K562 (cell line): ENCODE data around the gene HTR3E. TPM values are rescaled to one million over a fixed set of nuclear protein-coding genes. Genes with fewer than 3 reads are reported as not detected.

ENCODE experiments used
- ARID1B ChIP-seq: fragments of 450-650 bp; IDR thresholded peaks from 2 replicates; pipeline ENCODE4 v1.6.1; 2016; ENCODE audit warnings: antibody characterized with exemption, mild to moderate bottlenecking, inconsistent platforms
- BACH1 ChIP-seq: fragments of 200-800 bp; sonication (Bioruptor generic); IDR thresholded peaks from 2 replicates; pipeline ENCODE4 v1.6.1; 2016; ENCODE audit warnings: missing genetic modification characterization, missing compliant biosample characterization
- BMI1 ChIP-seq: fragments of 150-350 bp; IDR thresholded peaks from 2 replicates; pipeline ENCODE4 v1.6.1; 2014; ENCODE audit warnings: low read length
- CCAR2 ChIP-seq: fragments of 200-400 bp; formaldehyde crosslinking; IDR thresholded peaks from 2 replicates; pipeline ENCODE4 v1.6.1; 2017; ENCODE audit warnings: mild to moderate bottlenecking, low read depth, low read length
- CREBBP ChIP-seq: IDR thresholded peaks from one replicate; pipeline ENCODE4 v1.6.1; 2012; ENCODE audit warnings: low read depth, mild to moderate bottlenecking, control low read depth, inconsistent platforms, low read length
- DNMT1 ChIP-seq: fragments of 450-650 bp; IDR thresholded peaks from 2 replicates; pipeline ENCODE4 v1.6.1; 2016; ENCODE audit warnings: antibody characterized with exemption, mild to moderate bottlenecking
- HCFC1 ChIP-seq: IDR thresholded peaks from 2 replicates; pipeline ENCODE4 v1.6.1; 2012; ENCODE audit warnings: low read depth, low read length, improper control_type of control experiment
- HNRNPL ChIP-seq: fragments of 200-400 bp; formaldehyde crosslinking; IDR thresholded peaks from 2 replicates; pipeline ENCODE4 v1.6.1; 2017; ENCODE audit warnings: low read depth, mild to moderate bottlenecking, low read length
- RBM25 ChIP-seq: fragments of 200-400 bp; formaldehyde crosslinking; IDR thresholded peaks from 2 replicates; pipeline ENCODE4 v1.6.1; 2018; ENCODE audit warnings: low read length, low read depth, moderate library complexity; ENCODE audit not compliant: severe bottlenecking
- RUNX1 ChIP-seq: sonication (generic); IDR thresholded peaks from 2 replicates; pipeline ENCODE4 v1.6.1; 2016; ENCODE audit warnings: antibody characterized with exemption, low read depth
- SLC30A9 ChIP-seq: fragments of 250-450 bp; sonication (Bioruptor Pico); IDR thresholded peaks from 2 replicates; pipeline ENCODE4 v1.8.0; 2022; ENCODE audit warnings: mild to moderate bottlenecking, moderate library complexity
- TAL1 ChIP-seq: fragments of 450-650 bp; IDR thresholded peaks from 2 replicates; pipeline ENCODE4 v1.6.1; 2016; ENCODE audit warnings: mild to moderate bottlenecking
- TARDBP ChIP-seq: fragments of 450-650 bp; IDR thresholded peaks from 2 replicates; pipeline ENCODE4 v1.6.1; 2016
- TRIM25 ChIP-seq: fragments of 450-650 bp; IDR thresholded peaks from 2 replicates; pipeline ENCODE4 v1.7.0; 2016; ENCODE audit warnings: borderline replicate concordance
- ZFP91 ChIP-seq: sonication (generic); formaldehyde crosslinking; IDR thresholded peaks from 2 replicates; pipeline ENCODE4 v1.8.0; 2022; ENCODE audit warnings: mild to moderate bottlenecking, missing genetic modification reagents
- ZNF764 ChIP-seq: fragments of 250-450 bp; sonication (Bioruptor Pico); IDR thresholded peaks from 2 replicates; pipeline ENCODE4 v1.4.0; 2020; ENCODE audit warnings: low read depth, mild to moderate bottlenecking, moderate library complexity
- polyA plus RNA-seq, 8 experiments: library from polyadenylated mRNA; depleted of rRNA in 4 of 8; stranded (reverse) in 5 of 8; unstranded in 3 of 8; fragments of >200 nt; fragmentation: Nextera tagmentation in 2 of 8; fragmentation: Illumina TruSeq in 1 of 8; extraction: Ambion mirVana in 2 of 8; extraction: Trizol in 1 of 8; gene quantifications; 2 replicates each; pipeline versions ENCODE4 v1.2.1 to v1.2.3, GENCODE V29; 2011 to 2014; ENCODE audit warnings: inconsistent platforms in 1 of 8, missing spikeins in 1 of 8
- total RNA-seq, 7 experiments: library from RNA; depleted of rRNA in 6 of 7; stranded (reverse); fragments of >200 nt in 6 of 7; fragmentation: Illumina TruSeq in 2 of 7; extraction: Trizol in 2 of 7; gene quantifications; 2 replicates each; pipeline versions ENCODE4 v1.2.1 to v1.2.3, GENCODE V29; 2011 to 2021; ENCODE audit warnings: low replicate concordance in 1 of 7
- TF ChIP-seq, protein P1 (sequence below): IDR thresholded peaks from 2 replicates; pipeline ENCODE4 v1.6.1; 2011; ENCODE audit warnings: borderline replicate concordance, low read depth, mild to moderate bottlenecking, moderate library complexity, low read length; ENCODE audit not compliant: insufficient read depth, poor library complexity, severe bottlenecking
- TF ChIP-seq, protein P2 (sequence below), 2 experiments: IDR thresholded peaks; 2 replicates each; pipeline ENCODE4 v1.6.1; 2011; ENCODE audit warnings: borderline replicate concordance in 1 of 2, control low read depth in 1 of 2, low read depth in 1 of 2, low read length in 1 of 2, mild to moderate bottlenecking in 1 of 2, mixed read lengths in 1 of 2, moderate library complexity in 1 of 2; ENCODE audit not compliant: insufficient read depth in 1 of 2, insufficient read length in 1 of 2, poor library complexity in 1 of 2, severe bottlenecking in 1 of 2; ENCODE audit errors: extremely low read depth in 1 of 2
- TF ChIP-seq, protein P3 (sequence below): sonication (generic); formaldehyde crosslinking; IDR thresholded peaks from 2 replicates; pipeline ENCODE4 v1.8.0; 2022; ENCODE audit warnings: missing genetic modification reagents, mild to moderate bottlenecking, borderline replicate concordance

HTR3E gene
- total and polyA plus RNA-seq, 9 of the 15 experiments (the other 6 are each of a cell fraction or from before 2014, with no cell fraction given), result not detected

- peak; percentile 72; the same call in 1 of the 2 replicates for TF ChIP-seq ZFP91 (CRISPR knock-in tag)
- TF ChIP-seq HCFC1, result peak; percentile 85
- no peak for TF ChIP-seq SLC30A9
- no peak for TF ChIP-seq BACH1 (tag)
- no peak for TF ChIP-seq HNRNPL
- TF ChIP-seq TRIM25, result no peak
- TF ChIP-seq RBM25, result no peak
- TF ChIP-seq, protein P1, sequence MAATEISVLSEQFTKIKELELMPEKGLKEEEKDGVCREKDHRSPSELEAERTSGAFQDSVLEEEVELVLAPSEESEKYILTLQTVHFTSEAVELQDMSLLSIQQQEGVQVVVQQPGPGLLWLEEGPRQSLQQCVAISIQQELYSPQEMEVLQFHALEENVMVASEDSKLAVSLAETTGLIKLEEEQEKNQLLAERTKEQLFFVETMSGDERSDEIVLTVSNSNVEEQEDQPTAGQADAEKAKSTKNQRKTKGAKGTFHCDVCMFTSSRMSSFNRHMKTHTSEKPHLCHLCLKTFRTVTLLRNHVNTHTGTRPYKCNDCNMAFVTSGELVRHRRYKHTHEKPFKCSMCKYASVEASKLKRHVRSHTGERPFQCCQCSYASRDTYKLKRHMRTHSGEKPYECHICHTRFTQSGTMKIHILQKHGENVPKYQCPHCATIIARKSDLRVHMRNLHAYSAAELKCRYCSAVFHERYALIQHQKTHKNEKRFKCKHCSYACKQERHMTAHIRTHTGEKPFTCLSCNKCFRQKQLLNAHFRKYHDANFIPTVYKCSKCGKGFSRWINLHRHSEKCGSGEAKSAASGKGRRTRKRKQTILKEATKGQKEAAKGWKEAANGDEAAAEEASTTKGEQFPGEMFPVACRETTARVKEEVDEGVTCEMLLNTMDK, result peak; percentile 98
- TF ChIP-seq RUNX1, result no peak
- TF ChIP-seq BMI1, result no peak
- TF ChIP-seq, protein P2, sequence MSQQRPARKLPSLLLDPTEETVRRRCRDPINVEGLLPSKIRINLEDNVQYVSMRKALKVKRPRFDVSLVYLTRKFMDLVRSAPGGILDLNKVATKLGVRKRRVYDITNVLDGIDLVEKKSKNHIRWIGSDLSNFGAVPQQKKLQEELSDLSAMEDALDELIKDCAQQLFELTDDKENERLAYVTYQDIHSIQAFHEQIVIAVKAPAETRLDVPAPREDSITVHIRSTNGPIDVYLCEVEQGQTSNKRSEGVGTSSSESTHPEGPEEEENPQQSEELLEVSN (IDR thresholded peaks at IDR 0.05; ENCODE audit: borderline replicate concordance in 1 of 2, extremely low read depth in 1 of 2, insufficient read depth in 1 of 2, insufficient read length in 1 of 2, low read depth in 1 of 2, low read length in 1 of 2, poor library complexity in 1 of 2, severe bottlenecking in 1 of 2), result peak in 1 of 2 experiments; percentile 4
- no peak for TF ChIP-seq TAL1
- TF ChIP-seq TARDBP, result 0 out of 2 replicates have a peak, but pooled peaks have one; percentile 87
- peak; percentile 30; the same call in 1 of the 2 replicates for TF ChIP-seq ARID1B
- no peak for TF ChIP-seq DNMT1
- TF ChIP-seq CCAR2, result no peak
- TF ChIP-seq, protein P3, sequence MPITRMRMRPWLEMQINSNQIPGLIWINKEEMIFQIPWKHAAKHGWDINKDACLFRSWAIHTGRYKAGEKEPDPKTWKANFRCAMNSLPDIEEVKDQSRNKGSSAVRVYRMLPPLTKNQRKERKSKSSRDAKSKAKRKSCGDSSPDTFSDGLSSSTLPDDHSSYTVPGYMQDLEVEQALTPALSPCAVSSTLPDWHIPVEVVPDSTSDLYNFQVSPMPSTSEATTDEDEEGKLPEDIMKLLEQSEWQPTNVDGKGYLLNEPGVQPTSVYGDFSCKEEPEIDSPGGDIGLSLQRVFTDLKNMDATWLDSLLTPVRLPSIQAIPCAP (CRISPR knock-in tag), result no peak
- no peak for TF ChIP-seq CREBBP
- no peak for TF ChIP-seq ZNF764 (CRISPR knock-in tag)
These were observed 38.5 kb downstream of the HTR3E start, which contains the start of gene EIF2B5 (continued) for GRCh38 chr3:184135149-184135910.
